Measurements from ENCODE around the gene PRR14L. TPM values are rescaled to one million over a fixed set of nuclear protein-coding genes. Genes with fewer than 3 reads are reported as not detected.

The PRR14L gene
- total RNA-seq, 1 donor from 2014 or later, result 69.8 TPM

- peaks cover 14% of the 10 kb centered on the region for H3K36me3 ChIP-seq (ENCODE audit: insufficient read depth, low read length)
- Mint-ChIP-seq H3K4me3 (ENCODE audit: unreplicated experiment) (no peak overlapping the region), H3K27me3 (ENCODE audit: low read depth, unreplicated experiment) (no peaks in the 10 kb centered on the region), H3K27ac (ENCODE audit: unreplicated experiment) (no peak overlapping the region), H3K36me3 (ENCODE audit: low read depth, unreplicated experiment) (peaks cover 8% of the 10 kb centered on the region), H3K4me1 (ENCODE audit: low read depth, unreplicated experiment) (peaks cover 4% of the 10 kb centered on the region), H3K9me3 (ENCODE audit: unreplicated experiment) (no peaks in the 10 kb centered on the region)
- TF ChIP-seq CTCF (IDR thresholded peaks at IDR 0.05; ENCODE audit: insufficient read depth, low read depth, low read length), result no peak
- TF ChIP-seq EZH2 (IDR thresholded peaks at IDR 0.05; ENCODE audit: insufficient read depth, low read length), result no peak
- peaks cover 60% of the 10 kb centered on the region for H3K79me2 ChIP-seq (ENCODE audit: insufficient read depth, low read length)
- H3K4me1 ChIP-seq (ENCODE audit: insufficient read depth, low read length), result no peaks in the 10 kb centered on the region
- no peak overlapping the region for H3K4me2 ChIP-seq (ENCODE audit: low read length)
- H3K27ac ChIP-seq (ENCODE audit: low read depth, low read length), result no peak overlapping the region
- H2AFZ ChIP-seq (ENCODE audit: low read depth, low read length), result no peak overlapping the region
- no peaks in the 10 kb centered on the region for H3K9me3 ChIP-seq (ENCODE audit: insufficient read depth, low read depth, low read length)
- FAIRE-seq (no peak), DNase-seq (ENCODE audit: low read depth) (no peak)
- H3K9ac ChIP-seq (ENCODE audit: low read length), result no peak overlapping the region
- H3K27me3 ChIP-seq (ENCODE audit: insufficient read depth, low read length), result no peaks in the 10 kb centered on the region
- peaks cover 38% of the 10 kb centered on the region for H4K20me1 ChIP-seq (ENCODE audit: insufficient read depth, low read length)
- no peak overlapping the region for H3K4me3 ChIP-seq (ENCODE audit: insufficient read depth, low read depth, low read length)
These were observed 21.1 kb downstream of the PRR14L start for GRCh38 chr22:31728857-31729256.

- peaks cover 42% of the 10 kb centered on the region for H3K79me2 ChIP-seq (ENCODE audit: insufficient read depth, low read length)
- no peak overlapping the region for H3K4me2 ChIP-seq (ENCODE audit: low read length)
- Mint-ChIP-seq H3K4me1 (ENCODE audit: low read depth, unreplicated experiment) (no peaks in the 10 kb centered on the region), H3K36me3 (ENCODE audit: low read depth, unreplicated experiment) (peaks cover 6% of the 10 kb centered on the region), H3K27me3 (ENCODE audit: low read depth, unreplicated experiment) (no peaks in the 10 kb centered on the region), H3K9me3 (ENCODE audit: unreplicated experiment) (no peaks in the 10 kb centered on the region), H3K4me3 (ENCODE audit: unreplicated experiment) (no peak overlapping the region), H3K27ac (ENCODE audit: unreplicated experiment) (no peak overlapping the region)
- H3K27ac ChIP-seq (ENCODE audit: low read depth, low read length), result no peak overlapping the region
- DNase-seq (ENCODE audit: low read depth), result no peak
- H4K20me1 ChIP-seq (ENCODE audit: insufficient read depth, low read length), result peaks cover 31% of the 10 kb centered on the region
- no peak overlapping the region for H2AFZ ChIP-seq (ENCODE audit: low read depth, low read length)
- no peak for FAIRE-seq
- no peak for TF ChIP-seq EZH2 (IDR thresholded peaks at IDR 0.05; ENCODE audit: insufficient read depth, low read length)
- TF ChIP-seq CTCF (IDR thresholded peaks at IDR 0.05; ENCODE audit: insufficient read depth, low read depth, low read length), result no peak
- H3K27me3 ChIP-seq (ENCODE audit: insufficient read depth, low read length), result no peaks in the 10 kb centered on the region
- peaks cover 24% of the 10 kb centered on the region for H3K36me3 ChIP-seq (ENCODE audit: insufficient read depth, low read length)
- no peaks in the 10 kb centered on the region for H3K4me1 ChIP-seq (ENCODE audit: insufficient read depth, low read length)
- H3K9ac ChIP-seq (ENCODE audit: low read length), result no peak overlapping the region
- H3K4me3 ChIP-seq (ENCODE audit: insufficient read depth, low read depth, low read length), result no peak overlapping the region
- H3K9me3 ChIP-seq (ENCODE audit: insufficient read depth, low read depth, low read length), result no peaks in the 10 kb centered on the region
These were observed 23.2 kb downstream of the PRR14L start for GRCh38 chr22:31726692-31727091.

GRCh38 chr22:31723723-31724122 is 26.2 kb downstream of the PRR14L start:
- no peaks in the 10 kb centered on the region for H3K9me3 Mint-ChIP-seq (ENCODE audit: unreplicated experiment)
- Histone ChIP-seq H3K4me3 (ENCODE audit: insufficient read depth, low read depth, low read length) (no peak overlapping the region), H3K27me3 (ENCODE audit: insufficient read depth, low read length) (no peaks in the 10 kb centered on the region), H3K27ac (ENCODE audit: low read depth, low read length) (no peak overlapping the region), H3K36me3 (ENCODE audit: insufficient read depth, low read length) (peaks cover 27% of the 10 kb centered on the region), H2AFZ (ENCODE audit: low read depth, low read length) (no peak overlapping the region), H3K79me2 (ENCODE audit: insufficient read depth, low read length) (peaks cover 28% of the 10 kb centered on the region), H3K4me1 (ENCODE audit: insufficient read depth, low read length) (no peaks in the 10 kb centered on the region), H3K9ac (ENCODE audit: low read length) (no peak overlapping the region), H4K20me1 (ENCODE audit: insufficient read depth, low read length) (peaks cover 28% of the 10 kb centered on the region), H3K9me3 (ENCODE audit: insufficient read depth, low read depth, low read length) (no peaks in the 10 kb centered on the region), H3K4me2 (ENCODE audit: low read length) (no peak overlapping the region)
- FAIRE-seq (no peak), DNase-seq (ENCODE audit: low read depth) (no peak)
- H3K36me3 Mint-ChIP-seq (ENCODE audit: low read depth, unreplicated experiment), result peaks cover 12% of the 10 kb centered on the region
- no peak overlapping the region for H3K4me3 Mint-ChIP-seq (ENCODE audit: unreplicated experiment)
- no peak for TF ChIP-seq EZH2 (IDR thresholded peaks at IDR 0.05; ENCODE audit: insufficient read depth, low read length)
- TF ChIP-seq CTCF (IDR thresholded peaks at IDR 0.05; ENCODE audit: insufficient read depth, low read depth, low read length), result no peak
- H3K27me3 Mint-ChIP-seq (ENCODE audit: low read depth, unreplicated experiment), result no peaks in the 10 kb centered on the region
- no peaks in the 10 kb centered on the region for H3K4me1 Mint-ChIP-seq (ENCODE audit: low read depth, unreplicated experiment)
- no peak overlapping the region for H3K27ac Mint-ChIP-seq (ENCODE audit: unreplicated experiment)
